Placental epithelial cell (primary cell): ENCODE results near the gene GDF9. TPM values are rescaled to one million over a fixed set of nuclear protein-coding genes. Genes with fewer than 3 reads are reported as not detected.

Experiments used
- small RNA-seq: library from RNA; depleted of rRNA; stranded (forward); fragments of <200 nt; gene quantifications from one replicate; pipeline ENCODE3, GENCODE V24; 2012
- total RNA-seq: library from RNA; depleted of rRNA; stranded (reverse); fragments of >200 nt; gene quantifications from 2 replicates; pipeline ENCODE4 v1.2.3, GENCODE V29; 2012

Gene GDF9, protein sequence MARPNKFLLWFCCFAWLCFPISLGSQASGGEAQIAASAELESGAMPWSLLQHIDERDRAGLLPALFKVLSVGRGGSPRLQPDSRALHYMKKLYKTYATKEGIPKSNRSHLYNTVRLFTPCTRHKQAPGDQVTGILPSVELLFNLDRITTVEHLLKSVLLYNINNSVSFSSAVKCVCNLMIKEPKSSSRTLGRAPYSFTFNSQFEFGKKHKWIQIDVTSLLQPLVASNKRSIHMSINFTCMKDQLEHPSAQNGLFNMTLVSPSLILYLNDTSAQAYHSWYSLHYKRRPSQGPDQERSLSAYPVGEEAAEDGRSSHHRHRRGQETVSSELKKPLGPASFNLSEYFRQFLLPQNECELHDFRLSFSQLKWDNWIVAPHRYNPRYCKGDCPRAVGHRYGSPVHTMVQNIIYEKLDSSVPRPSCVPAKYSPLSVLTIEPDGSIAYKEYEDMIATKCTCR
- under 0.01 and 0.22 TPM in 2 replicates for total RNA-seq

DNA sequence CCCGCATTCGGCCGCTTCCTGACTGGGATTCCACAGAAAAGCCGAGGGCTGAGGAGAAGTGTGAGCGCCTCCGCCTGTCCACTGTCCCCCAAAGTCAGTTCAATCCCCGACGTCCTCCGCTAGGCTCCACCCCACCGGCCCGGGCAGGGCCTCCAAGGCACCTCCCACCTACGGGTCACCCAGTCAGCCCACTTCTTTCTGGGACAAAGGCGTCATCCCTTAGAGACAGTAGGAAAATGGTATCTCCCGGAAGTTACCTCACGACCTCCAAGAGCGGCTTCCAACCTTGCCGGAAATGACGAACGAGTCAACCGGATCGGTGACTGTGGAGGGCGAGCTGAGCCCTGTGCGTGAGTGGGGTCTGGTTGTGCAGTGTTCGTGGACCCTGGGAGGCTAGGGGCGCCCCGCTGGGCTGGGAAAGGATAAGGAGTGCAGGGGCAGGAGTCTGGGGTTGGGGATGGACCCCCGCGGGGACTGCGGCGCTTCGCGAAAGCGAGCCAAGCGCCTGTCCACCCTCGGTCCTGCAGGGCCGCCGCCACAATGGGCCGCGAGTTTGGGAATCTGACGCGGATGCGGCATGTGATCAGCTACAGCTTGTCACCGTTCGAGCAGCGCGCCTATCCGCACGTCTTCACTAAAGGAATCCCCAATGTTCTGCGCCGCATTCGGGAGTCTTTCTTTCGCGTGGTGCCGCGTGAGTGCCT, at the start of gene GDF9, which contains the start of gene UQCRQ:
TSS of gene GDF9 (minus strand) at position 128 of the 704 bp plus-strand sequence. CDS start 1,936 bp downstream, outside the sequence.
TSS of gene UQCRQ (plus strand) at position 301 of the 704 bp plus-strand sequence. CDS start at position 541, 240 bp downstream.

DNA sequence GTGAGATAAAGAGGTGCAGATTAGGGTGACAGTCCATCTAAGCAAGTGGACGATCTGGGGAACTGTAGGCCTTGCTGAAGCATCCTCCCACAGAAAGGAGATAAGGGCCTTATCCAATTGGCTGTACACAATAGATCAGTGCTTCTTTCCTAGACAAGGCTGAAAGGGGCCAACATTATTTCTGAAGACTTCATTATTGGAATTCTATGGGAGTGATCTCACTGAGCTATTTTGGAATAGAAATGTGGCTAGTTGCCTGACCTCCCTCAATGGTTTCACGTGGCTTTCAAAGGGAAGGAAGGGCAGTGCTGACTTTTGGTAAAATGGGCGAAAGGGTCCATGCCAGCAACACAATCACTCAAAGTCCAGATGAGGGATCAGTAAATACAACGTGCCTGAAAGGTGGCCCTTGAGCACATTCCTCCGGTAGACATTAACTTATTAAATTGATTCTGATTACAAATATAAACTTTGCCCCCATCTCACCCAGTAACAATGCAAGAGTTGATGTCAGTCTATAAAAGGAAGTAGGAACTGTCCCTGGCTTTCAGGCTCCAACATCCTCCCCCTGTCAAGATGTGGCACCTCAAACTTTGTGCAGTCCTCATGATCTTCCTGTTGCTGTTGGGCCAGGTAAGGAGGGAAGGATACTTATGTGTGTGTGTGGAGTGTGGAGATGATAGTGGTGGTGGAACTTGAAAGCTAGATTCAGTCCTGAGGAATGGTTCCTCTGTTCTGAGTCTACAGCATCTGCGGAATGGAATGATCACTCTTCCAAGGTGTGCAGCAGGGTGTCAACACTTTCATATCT, 7.1 kb upstream of the GDF9 start, which contains the start of gene LEAP2:
TSS of gene LEAP2 (plus strand) at position 550 of the 811 bp plus-strand sequence. CDS start at position 577, 27 bp downstream.

DNA sequence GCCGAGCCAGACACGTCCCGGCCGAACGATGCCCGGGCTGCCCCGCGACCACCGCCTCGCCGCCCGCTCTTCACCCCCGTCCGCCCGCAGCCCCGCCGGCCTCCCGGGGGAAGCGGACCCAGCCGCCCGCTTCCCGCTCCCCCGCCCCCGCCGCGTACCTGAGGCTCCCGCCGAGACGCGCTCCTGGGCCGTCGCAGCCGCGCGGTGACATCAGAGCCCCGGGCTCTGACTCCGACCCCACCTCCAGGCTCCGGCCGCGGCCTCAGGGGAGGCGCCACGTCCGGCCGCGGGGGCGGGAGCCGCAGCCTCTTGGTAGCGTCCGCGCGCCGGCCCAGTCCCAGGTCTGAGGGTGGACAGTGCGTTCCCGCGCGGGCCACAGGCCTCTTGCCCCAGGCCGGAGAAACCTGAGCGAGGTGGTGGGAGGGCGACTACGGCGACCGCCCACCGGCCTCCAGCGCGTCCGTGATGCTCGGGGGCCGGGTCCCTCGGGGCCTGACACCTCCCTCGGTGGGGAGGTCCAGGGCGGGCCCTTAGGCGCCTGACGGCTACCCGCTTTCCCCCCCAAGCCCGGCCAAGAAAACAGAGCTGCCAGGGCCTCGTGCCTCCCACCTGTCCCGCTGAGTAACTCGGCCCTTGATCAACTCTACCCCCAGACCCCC, 35.7 kb downstream of the GDF9 start, which contains the start of gene SHROOM1:
TSS of gene SHROOM1 (minus strand) at position 212 of the 659 bp plus-strand sequence. CDS start 4,507 bp downstream, outside the sequence.

DNA sequence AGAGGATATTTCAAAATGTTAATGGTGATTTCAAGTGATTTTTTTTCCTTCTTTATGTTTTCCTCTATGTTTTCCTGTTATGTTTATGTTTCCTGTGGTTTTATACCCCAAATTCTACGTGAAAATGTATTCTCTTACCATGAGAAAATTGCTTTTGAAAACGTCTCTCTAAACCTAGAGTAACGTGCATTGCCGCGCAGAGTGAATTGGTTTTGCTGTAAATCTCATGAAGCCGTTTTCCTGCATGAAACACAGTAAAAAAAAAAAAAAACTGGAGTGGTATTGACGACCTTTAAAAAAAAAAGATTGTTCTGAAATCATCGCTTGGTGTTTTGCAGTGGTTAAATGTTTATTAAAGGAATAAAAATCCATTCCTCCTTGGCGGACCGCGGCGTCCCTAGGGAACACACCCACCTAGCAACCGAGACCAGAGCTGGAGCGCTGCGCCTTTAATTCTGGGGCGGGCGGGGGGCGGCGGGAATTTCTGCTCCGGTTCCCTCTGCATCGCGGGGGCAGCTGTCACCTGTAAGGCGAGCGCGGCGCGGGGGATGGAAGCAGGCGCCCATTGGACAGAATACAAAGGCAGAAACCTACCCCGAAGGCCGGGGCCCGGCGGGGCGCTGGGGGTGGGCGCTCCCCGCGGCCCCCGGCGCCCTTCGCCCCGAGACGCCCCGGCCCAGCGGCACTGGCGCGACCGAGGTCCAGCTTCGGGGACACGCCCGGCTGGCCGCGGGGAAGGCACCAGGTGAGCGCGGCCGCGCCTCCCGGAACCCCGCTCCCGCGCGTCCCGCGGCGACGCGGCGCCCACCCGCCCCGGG, 53.3 kb downstream of the GDF9 start, which contains the start of gene SOWAHA:
TSS of gene SOWAHA (plus strand) at position 522 of the 818 bp plus-strand sequence. CDS start 320 bp downstream, outside the sequence.

Small RNA genes within 50 kb of the gene (small RNA-seq; reads per million reads assigned to genes)
- not detected for gene RNA5SP192

Other genes starting within 250 kb of the GDF9 start
- gene IL13, start 208.3 kb downstream of the GDF9 start, total RNA-seq: not detected in 2 replicates
- not detected in 2 replicates for gene IL4, start 192.5 kb downstream of the GDF9 start, total RNA-seq
- 6.0 and 9.0 TPM in 2 replicates for gene KIF3A, start 128.9 kb downstream of the GDF9 start, total RNA-seq
- gene CCNI2, start 119.0 kb downstream of the GDF9 start, total RNA-seq: 0.76 and 1.2 TPM in 2 replicates
- gene SEPTIN8, start 89.2 kb downstream of the GDF9 start, total RNA-seq: 97.4 and 129 TPM in 2 replicates
- gene SOWAHA, start 53.2 kb downstream of the GDF9 start, total RNA-seq: 6.0 and 13.0 TPM in 2 replicates
- 8.8 and 10.6 TPM in 2 replicates for gene SHROOM1, start 35.8 kb downstream of the GDF9 start, total RNA-seq
- gene UQCRQ, start 173 bp upstream of the GDF9 start, total RNA-seq: 62.5 and 78.5 TPM in 2 replicates
- 0.39 TPM in 1 of 2 replicates, not detected in the other for gene LEAP2, start 7.2 kb upstream of the GDF9 start, total RNA-seq
- 45.5 and 67.0 TPM in 2 replicates for gene AFF4, start 97.2 kb upstream of the GDF9 start, total RNA-seq
- 17.0 and 23.2 TPM in 2 replicates for gene ZCCHC10, start 160.1 kb upstream of the GDF9 start, total RNA-seq
- 72.2 and 102 TPM in 2 replicates for gene HSPA4, start 185.5 kb upstream of the GDF9 start, total RNA-seq